HG03025 (cell line): ENCODE results near the gene PIGB.
A peak's percentile ranks its signal among the peaks of the same experiment; 100 is the strongest.
"Not testable (repeated sequence)": the region's sequence is repeated elsewhere in the genome, so short reads cannot be mapped to it uniquely, and the experiment has no call there.

ENCODE experiments used
- ATAC-seq: cut with Tn5 transposase; IDR thresholded peaks from one replicate; pipeline ENCODE4 v1.9.1; 2021; ENCODE audit warnings: mild to moderate bottlenecking, moderate library complexity; ENCODE audit not compliant: unreplicated experiment, low FRiP score

Gene PIGB

GRCh38 chr15:55290528-55291057 lies 28.4 kb upstream of the PIGB start:
- ATAC-seq: peak; percentile 58

GRCh38 chr15:55297315-55297714 lies 21.7 kb upstream of the PIGB start:
- ATAC-seq: no peak

- not testable (repeated sequence) for ATAC-seq
These were observed 16.2 kb upstream of the PIGB start for GRCh38 chr15:55302801-55303200.

GRCh38 chr15:55319537-55320237 lies 665 bp downstream of the PIGB start:
- no peak for ATAC-seq

- ATAC-seq: no peak
These were observed 1.2 kb downstream of the PIGB start for GRCh38 chr15:55320238-55320550.

- no peak for ATAC-seq
These were observed 1.9 kb downstream of the PIGB start for GRCh38 chr15:55320963-55321362.

GRCh38 chr15:55322467-55322866 lies 3.4 kb downstream of the PIGB start:
- ATAC-seq: no peak

GRCh38 chr15:55327387-55327786 lies 8.4 kb downstream of the PIGB start:
- ATAC-seq: no peak

- no peak for ATAC-seq
These were observed 15.3 kb downstream of the PIGB start for GRCh38 chr15:55334371-55334770.

GRCh38 chr15:55334997-55335396 lies 16.0 kb downstream of the PIGB start:
- no peak for ATAC-seq

- no peak for ATAC-seq
These were observed 18.1 kb downstream of the PIGB start for GRCh38 chr15:55337160-55337559.

- ATAC-seq: no peak
These were observed 24.1 kb downstream of the PIGB start for GRCh38 chr15:55343168-55343567.

- no peak for ATAC-seq
These were observed 25.2 kb downstream of the PIGB start for GRCh38 chr15:55344206-55344605.

- no peak for ATAC-seq
These were observed 29.3 kb downstream of the PIGB start for GRCh38 chr15:55348281-55348778.

GRCh38 chr15:55349282-55349681 lies 30.3 kb downstream of the PIGB start:
- ATAC-seq: no peak

- ATAC-seq: no peak
These were observed 34.0 kb downstream of the PIGB start for GRCh38 chr15:55353025-55353424.

- ATAC-seq: no peak
These were observed 38.1 kb downstream of the PIGB start for GRCh38 chr15:55356985-55357585.

- no peak for ATAC-seq
These were observed 38.8 kb downstream of the PIGB start for GRCh38 chr15:55357774-55358173.

- ATAC-seq: no peak
These were observed 39.4 kb downstream of the PIGB start for GRCh38 chr15:55358471-55358870.

GRCh38 chr15:55360256-55360655 lies 41.2 kb downstream of the PIGB start:
- no peak for ATAC-seq

GRCh38 chr15:55361048-55361447 lies 42.0 kb downstream of the PIGB start:
- ATAC-seq: no peak

- no peak for ATAC-seq
These were observed 43.6 kb downstream of the PIGB start for GRCh38 chr15:55362641-55363040.
